HepG2 (cell line): Measurements from ENCODE around the gene MSANTD2. TPM values are rescaled to one million over a fixed set of nuclear protein-coding genes. Genes with fewer than 3 reads are reported as not detected.
A peak's percentile ranks its signal among the peaks of the same experiment; 100 is the strongest.

Experiments
- ARNT2 ChIP-seq: sonication (generic); formaldehyde crosslinking; IDR thresholded peaks from 2 replicates; pipeline ENCODE4 v1.8.0; 2022; ENCODE audit warnings: mild to moderate bottlenecking, low read depth, missing genetic modification reagents, moderate library complexity
- BRCA1 ChIP-seq: sonication (generic); formaldehyde crosslinking; IDR thresholded peaks from 2 replicates; pipeline ENCODE4 v1.4.0; 2020; ENCODE audit warnings: missing genetic modification reagents
- CREM ChIP-seq, 2 experiments: sonication (generic) in 1 of 2; formaldehyde crosslinking in 1 of 2; IDR thresholded peaks; 2 replicates each; pipeline versions ENCODE4 v1.4.0 to v1.6.1; 2016 to 2020; ENCODE audit warnings: antibody characterized with exemption in 1 of 2, mild to moderate bottlenecking in 1 of 2, missing genetic modification reagents in 1 of 2
- KLF11 ChIP-seq: IDR thresholded peaks from 2 replicates; pipeline ENCODE4 v1.6.1; 2016; ENCODE audit warnings: missing compliant biosample characterization
- KLF16 ChIP-seq, 2 experiments: sonication (generic) in 1 of 2; formaldehyde crosslinking in 1 of 2; IDR thresholded peaks; 2 replicates each; pipeline versions ENCODE4 v1.6.1 to v1.8.0; 2016 to 2023; ENCODE audit warnings: missing genetic modification reagents in 2 of 2, missing compliant biosample characterization in 1 of 2
- KMT2B ChIP-seq: IDR thresholded peaks from 2 replicates; pipeline ENCODE4 v1.6.1; 2016; ENCODE audit warnings: missing genetic modification reagents, missing compliant biosample characterization
- MAZ ChIP-seq, 2 experiments: sonication (generic) in 1 of 2; formaldehyde crosslinking in 1 of 2; IDR thresholded peaks; 2 replicates each; pipeline versions ENCODE4 v1.5.0 to v1.6.1; 2012 to 2020; ENCODE audit warnings: low read depth in 2 of 2, mild to moderate bottlenecking in 2 of 2, borderline replicate concordance in 1 of 2, improper control_type of control experiment in 1 of 2, low read length in 1 of 2, missing genetic modification reagents in 1 of 2, moderate library complexity in 1 of 2
- MIXL1 ChIP-seq: IDR thresholded peaks from 2 replicates; pipeline ENCODE4 v1.6.1; 2016
- RFXANK ChIP-seq: IDR thresholded peaks from 2 replicates; pipeline ENCODE4 v1.6.1; 2016
- SP4 ChIP-seq: sonication (generic); formaldehyde crosslinking; IDR thresholded peaks from 2 replicates; pipeline ENCODE4 v1.8.1; 2023; ENCODE audit warnings: mild to moderate bottlenecking, missing genetic modification reagents
- STAG1 ChIP-seq: sonication (generic); formaldehyde crosslinking; IDR thresholded peaks from 2 replicates; pipeline ENCODE4 v1.4.0; 2020; ENCODE audit warnings: missing genetic modification reagents
- WIZ ChIP-seq: sonication (generic); formaldehyde crosslinking; IDR thresholded peaks from 2 replicates; pipeline ENCODE4 v1.5.1; 2020; ENCODE audit warnings: mild to moderate bottlenecking, missing genetic modification reagents
- ZNF101 ChIP-seq: sonication (generic); formaldehyde crosslinking; IDR thresholded peaks from 2 replicates; pipeline ENCODE4 v1.4.0; 2020; ENCODE audit warnings: mild to moderate bottlenecking, low read depth, missing genetic modification reagents, borderline replicate concordance
- ZNF335 ChIP-seq: sonication (generic); formaldehyde crosslinking; IDR thresholded peaks from 2 replicates; pipeline ENCODE4 v1.4.0; 2020; ENCODE audit warnings: missing genetic modification reagents
- ZNF619 ChIP-seq: sonication (generic); formaldehyde crosslinking; IDR thresholded peaks from 2 replicates; pipeline ENCODE4 v1.4.0; 2020; ENCODE audit warnings: mild to moderate bottlenecking, missing genetic modification reagents
- ZNF678 ChIP-seq: sonication (generic); formaldehyde crosslinking; IDR thresholded peaks from 2 replicates; pipeline ENCODE4 v1.4.0; 2020; ENCODE audit warnings: mild to moderate bottlenecking, missing genetic modification reagents
- ZNF850 ChIP-seq: sonication (generic); formaldehyde crosslinking; conservative IDR thresholded peaks from 2 replicates; pipeline ENCODE4 v1.9.0; 2021; ENCODE audit warnings: mild to moderate bottlenecking, missing genetic modification reagents
- polyA plus RNA-seq, 8 experiments: library from polyadenylated mRNA; depleted of rRNA in 3 of 8; stranded (reverse) in 7 of 8; unstranded in 1 of 8; fragments of >200 nt; fragmentation: Illumina TruSeq in 4 of 8; extraction: Trizol in 4 of 8; gene quantifications; 2 replicates each; pipeline versions ENCODE4 v1.2.1 to v1.2.3, GENCODE V29; 2011 to 2016; ENCODE audit warnings: low read depth in 4 of 8, missing spikeins in 1 of 8, mixed read lengths in 1 of 8; ENCODE audit not compliant: insufficient read depth in 1 of 8
- total RNA-seq, 5 experiments: library from RNA; depleted of rRNA; stranded (reverse); fragments of >200 nt; fragmentation: Illumina TruSeq; extraction: Trizol; gene quantifications; 2 replicates each; pipeline ENCODE4 v1.2.3, GENCODE V29; 2016; ENCODE audit warnings: low read depth in 1 of 5
- TF ChIP-seq, protein P1 (sequence below): sonication (generic); formaldehyde crosslinking; conservative IDR thresholded peaks from 2 replicates; pipeline ENCODE4 v1.4.0; 2020; ENCODE audit warnings: missing genetic modification reagents
- TF ChIP-seq, protein P2 (sequence below): sonication (generic); formaldehyde crosslinking; IDR thresholded peaks from 2 replicates; pipeline ENCODE4 v1.4.0; 2020; ENCODE audit warnings: missing genetic modification reagents
- TF ChIP-seq, protein P3 (sequence below): IDR thresholded peaks from 2 replicates; pipeline ENCODE4 v1.6.1; 2012; ENCODE audit warnings: low read depth, low read length, improper control_type of control experiment
- TF ChIP-seq, protein P4 (sequence below): sonication (generic); formaldehyde crosslinking; IDR thresholded peaks from 2 replicates; pipeline ENCODE4 v1.4.0; 2020; ENCODE audit warnings: mild to moderate bottlenecking, low read depth, missing genetic modification reagents
- TF ChIP-seq, protein P5 (sequence below): sonication (generic); formaldehyde crosslinking; IDR thresholded peaks from 2 replicates; pipeline ENCODE4 v1.4.0; 2020; ENCODE audit warnings: low read depth, mild to moderate bottlenecking, missing genetic modification reagents

Gene MSANTD2
- total and polyA plus RNA-seq, 2 of the 13 experiments (the other 11 are each of a cell fraction or from before 2014, with no cell fraction given) = 8.7 to 10.1 TPM

DNA sequence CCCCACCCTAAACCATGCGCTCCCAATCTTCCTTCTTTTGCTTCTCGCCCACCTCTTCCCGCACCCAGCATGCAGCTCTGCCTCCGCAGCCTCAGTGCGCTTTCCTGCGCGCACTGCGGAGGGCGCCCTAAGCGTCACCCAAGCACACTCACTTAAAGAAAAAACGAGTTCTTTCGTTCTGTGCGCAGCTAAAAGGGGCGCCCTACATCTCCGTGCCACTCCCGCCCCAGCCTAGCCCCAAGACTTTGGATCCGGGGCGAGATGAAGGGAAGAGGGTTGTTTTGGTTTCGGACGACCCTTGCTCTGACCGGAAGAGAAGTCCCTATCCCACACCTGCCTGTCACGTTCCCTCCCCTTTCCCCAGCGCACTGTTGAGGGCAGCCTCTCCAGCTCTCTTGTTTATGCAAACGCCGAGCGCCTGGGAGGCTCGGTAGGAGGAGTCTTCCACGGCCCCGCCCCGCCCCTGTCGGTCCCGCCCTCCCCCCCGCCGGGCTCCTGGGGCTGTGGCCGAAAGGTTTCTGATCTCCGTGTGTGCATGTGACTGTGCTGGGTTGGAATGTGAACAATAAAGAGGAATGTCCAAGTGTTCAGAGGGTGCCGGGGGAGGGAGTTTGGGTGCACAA lies 53.5 kb downstream of the MSANTD2 start (continued):
- TF ChIP-seq, protein P1, sequence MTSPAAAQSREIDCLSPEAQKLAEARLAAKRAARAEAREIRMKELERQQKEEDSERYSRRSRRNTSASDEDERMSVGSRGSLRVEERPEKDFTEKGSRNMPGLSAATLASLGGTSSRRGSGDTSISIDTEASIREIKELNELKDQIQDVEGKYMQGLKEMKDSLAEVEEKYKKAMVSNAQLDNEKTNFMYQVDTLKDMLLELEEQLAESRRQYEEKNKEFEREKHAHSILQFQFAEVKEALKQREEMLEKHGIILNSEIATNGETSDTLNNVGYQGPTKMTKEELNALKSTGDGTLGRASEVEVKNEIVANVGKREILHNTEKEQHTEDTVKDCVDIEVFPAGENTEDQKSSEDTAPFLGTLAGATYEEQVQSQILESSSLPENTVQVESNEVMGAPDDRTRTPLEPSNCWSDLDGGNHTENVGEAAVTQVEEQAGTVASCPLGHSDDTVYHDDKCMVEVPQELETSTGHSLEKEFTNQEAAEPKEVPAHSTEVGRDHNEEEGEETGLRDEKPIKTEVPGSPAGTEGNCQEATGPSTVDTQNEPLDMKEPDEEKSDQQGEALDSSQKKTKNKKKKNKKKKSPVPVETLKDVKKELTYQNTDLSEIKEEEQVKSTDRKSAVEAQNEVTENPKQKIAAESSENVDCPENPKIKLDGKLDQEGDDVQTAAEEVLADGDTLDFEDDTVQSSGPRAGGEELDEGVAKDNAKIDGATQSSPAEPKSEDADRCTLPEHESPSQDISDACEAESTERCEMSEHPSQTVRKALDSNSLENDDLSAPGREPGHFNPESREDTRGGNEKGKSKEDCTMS (CRISPR knock-in tag) = no peak
- no peak for TF ChIP-seq BRCA1
- TF ChIP-seq, protein P2, sequence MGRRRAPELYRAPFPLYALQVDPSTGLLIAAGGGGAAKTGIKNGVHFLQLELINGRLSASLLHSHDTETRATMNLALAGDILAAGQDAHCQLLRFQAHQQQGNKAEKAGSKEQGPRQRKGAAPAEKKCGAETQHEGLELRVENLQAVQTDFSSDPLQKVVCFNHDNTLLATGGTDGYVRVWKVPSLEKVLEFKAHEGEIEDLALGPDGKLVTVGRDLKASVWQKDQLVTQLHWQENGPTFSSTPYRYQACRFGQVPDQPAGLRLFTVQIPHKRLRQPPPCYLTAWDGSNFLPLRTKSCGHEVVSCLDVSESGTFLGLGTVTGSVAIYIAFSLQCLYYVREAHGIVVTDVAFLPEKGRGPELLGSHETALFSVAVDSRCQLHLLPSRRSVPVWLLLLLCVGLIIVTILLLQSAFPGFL (CRISPR knock-in tag) = no peak
- TF ChIP-seq KLF16 (CRISPR knock-in tag; IDR thresholded peaks at IDR 0.05) = 0 out of 4 replicates have a peak, but pooled peaks of 1 of the 2 experiments have one; percentile 35
- TF ChIP-seq ZNF101 (CRISPR knock-in tag) = no peak
- no peak for TF ChIP-seq ZNF850 (CRISPR knock-in tag)
- TF ChIP-seq ZNF619 (CRISPR knock-in tag) = no peak
- no peak for TF ChIP-seq MAZ (IDR thresholded peaks at IDR 0.05; ENCODE audit: borderline replicate concordance, low read depth, low read length)
- TF ChIP-seq MAZ (CRISPR knock-in tag; IDR thresholded peaks at IDR 0.05; ENCODE audit: low read depth) = 0 out of 2 replicates have a peak, but pooled peaks have one; percentile 20
- peak; percentile 67 for TF ChIP-seq SP4
- peak; percentile 18; the same call in 1 of the 2 replicates for TF ChIP-seq KMT2B
- no peak for TF ChIP-seq RFXANK
- peak; percentile 36 for TF ChIP-seq STAG1 (CRISPR knock-in tag)
- TF ChIP-seq, protein P3, sequence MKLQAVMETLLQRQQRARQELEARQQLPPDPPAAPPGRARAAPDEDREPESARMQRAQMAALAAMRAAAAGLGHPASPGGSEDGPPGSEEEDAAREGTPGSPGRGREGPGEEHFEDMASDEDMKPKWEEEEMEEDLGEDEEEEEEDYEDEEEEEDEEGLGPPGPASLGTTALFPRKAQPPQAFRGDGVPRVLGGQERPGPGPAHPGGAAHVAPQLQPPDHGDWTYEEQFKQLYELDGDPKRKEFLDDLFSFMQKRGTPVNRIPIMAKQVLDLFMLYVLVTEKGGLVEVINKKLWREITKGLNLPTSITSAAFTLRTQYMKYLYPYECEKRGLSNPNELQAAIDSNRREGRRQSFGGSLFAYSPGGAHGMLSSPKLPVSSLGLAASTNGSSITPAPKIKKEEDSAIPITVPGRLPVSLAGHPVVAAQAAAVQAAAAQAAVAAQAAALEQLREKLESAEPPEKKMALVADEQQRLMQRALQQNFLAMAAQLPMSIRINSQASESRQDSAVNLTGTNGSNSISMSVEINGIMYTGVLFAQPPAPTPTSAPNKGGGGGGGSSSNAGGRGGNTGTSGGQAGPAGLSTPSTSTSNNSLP = no peak
- TF ChIP-seq ZNF335 (CRISPR knock-in tag) = no peak
- no peak for TF ChIP-seq CREM (IDR thresholded peaks at IDR 0.05)
- no peak for TF ChIP-seq CREM (CRISPR knock-in tag; IDR thresholded peaks at IDR 0.05)
- 0 out of 2 replicates have a peak, but pooled peaks have one; percentile 53 for TF ChIP-seq ARNT2
- no peak for TF ChIP-seq MIXL1
- TF ChIP-seq, protein P4, sequence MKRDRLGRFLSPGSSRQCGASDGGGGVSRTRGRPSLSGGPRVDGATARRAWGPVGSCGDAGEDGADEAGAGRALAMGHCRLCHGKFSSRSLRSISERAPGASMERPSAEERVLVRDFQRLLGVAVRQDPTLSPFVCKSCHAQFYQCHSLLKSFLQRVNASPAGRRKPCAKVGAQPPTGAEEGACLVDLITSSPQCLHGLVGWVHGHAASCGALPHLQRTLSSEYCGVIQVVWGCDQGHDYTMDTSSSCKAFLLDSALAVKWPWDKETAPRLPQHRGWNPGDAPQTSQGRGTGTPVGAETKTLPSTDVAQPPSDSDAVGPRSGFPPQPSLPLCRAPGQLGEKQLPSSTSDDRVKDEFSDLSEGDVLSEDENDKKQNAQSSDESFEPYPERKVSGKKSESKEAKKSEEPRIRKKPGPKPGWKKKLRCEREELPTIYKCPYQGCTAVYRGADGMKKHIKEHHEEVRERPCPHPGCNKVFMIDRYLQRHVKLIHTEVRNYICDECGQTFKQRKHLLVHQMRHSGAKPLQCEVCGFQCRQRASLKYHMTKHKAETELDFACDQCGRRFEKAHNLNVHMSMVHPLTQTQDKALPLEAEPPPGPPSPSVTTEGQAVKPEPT (CRISPR knock-in tag) = no peak
- TF ChIP-seq WIZ (CRISPR knock-in tag) = 0 out of 2 replicates have a peak, but pooled peaks have one; percentile 69
- TF ChIP-seq KLF11 (CRISPR knock-in tag) = no peak
- TF ChIP-seq, protein P5, sequence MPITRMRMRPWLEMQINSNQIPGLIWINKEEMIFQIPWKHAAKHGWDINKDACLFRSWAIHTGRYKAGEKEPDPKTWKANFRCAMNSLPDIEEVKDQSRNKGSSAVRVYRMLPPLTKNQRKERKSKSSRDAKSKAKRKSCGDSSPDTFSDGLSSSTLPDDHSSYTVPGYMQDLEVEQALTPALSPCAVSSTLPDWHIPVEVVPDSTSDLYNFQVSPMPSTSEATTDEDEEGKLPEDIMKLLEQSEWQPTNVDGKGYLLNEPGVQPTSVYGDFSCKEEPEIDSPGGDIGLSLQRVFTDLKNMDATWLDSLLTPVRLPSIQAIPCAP (CRISPR knock-in tag) = no peak
- TF ChIP-seq ZNF678 (CRISPR knock-in tag) = no peak
